Measurements from ENCODE around the gene RIMBP2.

GRCh38 chr12:130425698-130426245, 290.3 kb downstream of the RIMBP2 start:
- TF ChIP-seq CTCF (IDR thresholded peaks at IDR 0.05), result no peak
- no peak for TF ChIP-seq POLR2A (IDR thresholded peaks at IDR 0.05)
